DMS79 treated with DMSO at 0.1 percent for 48 hours (cell line): ENCODE results near the gene ME1.
"Not testable (repeated sequence)": the region's sequence is repeated elsewhere in the genome, so short reads cannot be mapped to it uniquely, and the experiment has no call there.

Experiments used
- DNase-seq: peaks from one replicate; lab custom pipeline; 2025; lab: John Stamatoyannopoulos, UW

ME1 gene

GRCh38 chr6:83430611-83431544, at the start of gene ME1:
Gene ME1 (minus strand): TSS chr6:83431051. CDS start chr6:83430954, 97 bp downstream.
- no peak for DNase-seq

- no peak for DNase-seq
These were observed 49.6 kb upstream of the ME1 start for GRCh38 chr6:83480470-83480869.

- no peak for DNase-seq
These were observed 48.5 kb upstream of the ME1 start for GRCh38 chr6:83479389-83479788.

GRCh38 chr6:83476971-83477370, 46.1 kb upstream of the ME1 start:
- DNase-seq, result no peak

- DNase-seq, result no peak
These were observed 43.5 kb upstream of the ME1 start for GRCh38 chr6:83474309-83474708.

GRCh38 chr6:83472767-83473166, 41.9 kb upstream of the ME1 start:
- DNase-seq, result no peak

- no peak for DNase-seq
These were observed 39.7 kb upstream of the ME1 start for GRCh38 chr6:83470587-83470986.

- DNase-seq, result no peak
These were observed 39.1 kb upstream of the ME1 start for GRCh38 chr6:83470001-83470400.

- no peak for DNase-seq
These were observed 36.8 kb upstream of the ME1 start for GRCh38 chr6:83467620-83468036.

GRCh38 chr6:83466328-83466727, 35.5 kb upstream of the ME1 start:
- DNase-seq, result no peak

GRCh38 chr6:83464381-83465140, 33.7 kb upstream of the ME1 start:
- DNase-seq, result no peak

GRCh38 chr6:83463886-83464285, 33.0 kb upstream of the ME1 start:
- no peak for DNase-seq

- DNase-seq, result no peak
These were observed 31.7 kb upstream of the ME1 start for GRCh38 chr6:83462524-83462923.

GRCh38 chr6:83461438-83461837, 30.6 kb upstream of the ME1 start:
- DNase-seq, result no peak

- no peak for DNase-seq
These were observed 28.8 kb upstream of the ME1 start for GRCh38 chr6:83459663-83460062.

GRCh38 chr6:83450015-83450414, 19.2 kb upstream of the ME1 start:
- not testable (repeated sequence) for DNase-seq

- not testable (repeated sequence) for DNase-seq
These were observed 13.3 kb upstream of the ME1 start for GRCh38 chr6:83444086-83444699.

- no peak for DNase-seq
These were observed 12.7 kb upstream of the ME1 start for GRCh38 chr6:83443516-83443915.

- DNase-seq, result no peak
These were observed 11.9 kb upstream of the ME1 start for GRCh38 chr6:83442752-83443151.

GRCh38 chr6:83439201-83439600, 8.3 kb upstream of the ME1 start:
- DNase-seq, result no peak

- no peak for DNase-seq
These were observed 5.8 kb upstream of the ME1 start for GRCh38 chr6:83436674-83437073.

- no peak for DNase-seq
These were observed 2.3 kb upstream of the ME1 start for GRCh38 chr6:83433177-83433576.

GRCh38 chr6:83432636-83433035, 1.8 kb upstream of the ME1 start:
- no peak for DNase-seq
